ENCODE data around the gene SRGAP1. TPM values are rescaled to one million over a fixed set of nuclear protein-coding genes. Genes with fewer than 3 reads are reported as not detected.

The SRGAP1 gene
- total and polyA plus RNA-seq, 2 of the 13 experiments (the other 11 are each of a cell fraction or from before 2014, with no cell fraction given) = 1.6 to 3.4 TPM

DNA sequence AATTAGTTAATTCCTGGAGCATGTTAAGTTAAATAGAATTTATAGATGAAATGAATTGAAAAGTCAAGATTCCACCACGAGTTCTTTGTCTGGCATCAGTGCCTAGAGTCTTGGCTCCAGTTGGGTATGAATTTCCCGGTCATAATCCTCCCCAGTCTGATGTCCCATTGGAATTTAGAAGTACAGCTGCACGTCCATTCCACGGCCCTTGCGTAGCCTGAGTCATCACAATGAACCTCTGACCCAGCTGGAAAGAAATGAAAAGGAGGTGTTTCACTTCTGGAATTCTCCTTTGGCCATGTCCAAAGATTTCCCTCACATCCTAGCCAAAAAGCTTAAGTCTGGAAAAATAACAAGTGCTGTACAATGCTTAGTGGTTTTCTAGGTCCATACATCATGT, 254.9 kb downstream of the SRGAP1 start:
- peaks cover 0 to 8% of the 10 kb centered on the region in 2 experiments; a peak in 1 of 5 replicates for H3K36me3 ChIP-seq (replicated peaks in 1 of 2; ENCODE audit: control insufficient read depth in 1 of 2, insufficient read depth in 2 of 2, low read length in 2 of 2)
- TF ChIP-seq CREB3 (CRISPR knock-in tag; IDR thresholded peaks at IDR 0.05) = no peak
- no peak for TF ChIP-seq TEAD3 (CRISPR knock-in tag; optimal IDR thresholded peaks at IDR 0.05; ENCODE audit: borderline replicate concordance)
- no peak for TF ChIP-seq CHD2 (IDR thresholded peaks at IDR 0.05; ENCODE audit: low read depth, low read length)
- no peak for TF ChIP-seq TEAD2 (CRISPR knock-in tag; IDR thresholded peaks at IDR 0.05)
- no peak for TF ChIP-seq HNF4A (CRISPR knock-in tag; IDR thresholded peaks at IDR 0.05)
- no peak for TF ChIP-seq RBFOX2 (IDR thresholded peaks at IDR 0.05; ENCODE audit: low read depth, low read length)
- no peak for TF ChIP-seq ZMYM2 (CRISPR knock-in tag; IDR thresholded peaks at IDR 0.05)
- no peak for TF ChIP-seq ZNF446 (CRISPR knock-in tag; IDR thresholded peaks at IDR 0.05)
- TF ChIP-seq BRF2 (CRISPR knock-in tag; IDR thresholded peaks at IDR 0.05) = no peak
- TF ChIP-seq ZBTB42 (CRISPR knock-in tag; IDR thresholded peaks at IDR 0.05) = no peak
- no peak for TF ChIP-seq NFRKB (IDR thresholded peaks at IDR 0.05)
- TF ChIP-seq ZNF7 (CRISPR knock-in tag; IDR thresholded peaks at IDR 0.05) = no peak
- no peaks in the 10 kb centered on the region for H4K20me1 ChIP-seq (ENCODE audit: insufficient read depth, low read length)
- H3K27me3 ChIP-seq (ENCODE audit: control insufficient read depth in 1 of 2, insufficient read depth in 2 of 2, low read length in 2 of 2) = no peaks in the 10 kb centered on the region
- H3K4me1 ChIP-seq (ENCODE audit: insufficient read depth, low read length) = no peaks in the 10 kb centered on the region
- in situ Hi-C loops (cut with HindIII; ENCODE audit: extremely low pct_ligation_motif_present, low pct_unique_long_range_greater_than_20kb) (no loop called here), intact Hi-C loops (cut with micrococcal nuclease; ENCODE audit: unreplicated experiment) (no loop called here)
- H3K4me2 ChIP-seq (ENCODE audit: low read depth, low read length) = no peak overlapping the region
- no peak overlapping the region for H3K9ac ChIP-seq (ENCODE audit: insufficient read depth, low read depth, low read length)
- no peak overlapping the region for H2AFZ ChIP-seq (ENCODE audit: low read length)
- CTCF ChIA-PET (ENCODE audit: low intra/inter-chr PET ratio, low total read pairs) = no interaction called here
- ATAC-seq (no peak), DNase-seq (ENCODE audit: low spot score) (no peak), FAIRE-seq (no peak)
- H3K9me3 ChIP-seq (ENCODE audit: low read length) = no peaks in the 10 kb centered on the region
- no peak overlapping the region for H3K27ac ChIP-seq (ENCODE audit: extremely low read length, insufficient read depth, low read length)
- H3K4me3 ChIP-seq (replicated peaks in 1 of 3; ENCODE audit: insufficient read depth in 1 of 3, low read depth in 2 of 3, low read length in 3 of 3) = no peak overlapping the region
- 93% methylated on average over 5 of the region's 5 CpGs for WGBS (ENCODE audit: low lambda C conversion rate)
- POLR2A ChIA-PET = no interaction called here
- BruUV-seq (replicated peaks) = no TSS peak
- no peaks in the 10 kb centered on the region for H3K79me2 ChIP-seq (ENCODE audit: insufficient read depth, low read length)
